ENCODE results near the gene DNAJC22.
"Not testable (repeated sequence)": the region's sequence is repeated elsewhere in the genome, so short reads cannot be mapped to it uniquely, and the experiment has no call there.

Gene DNAJC22

GRCh38 chr12:49331380-49332222, 15.1 kb upstream of the DNAJC22 start:
- Histone ChIP-seq H3K4me2 (ENCODE audit: insufficient read depth, low read length) (no peak overlapping the region), H3K27me3 (ENCODE audit: insufficient read depth, low read length, poor library complexity) (no peaks in the 10 kb centered on the region), H3K79me2 (ENCODE audit: insufficient read depth, low read length) (no peaks in the 10 kb centered on the region), H3K9ac (ENCODE audit: low read depth, low read length) (no peak overlapping the region), H3K9me3 (ENCODE audit: insufficient read depth, low read length, severe bottlenecking) (no peaks in the 10 kb centered on the region), H3K4me1 (ENCODE audit: insufficient read depth, low read length) (peaks cover 1% of the 10 kb centered on the region), H3K4me3 (ENCODE audit: low read depth in 1 of 2, low read length in 2 of 2) (no peak overlapping the region), H3K27ac (ENCODE audit: low read length) (no peak overlapping the region), H4K20me1 (ENCODE audit: insufficient read depth, low read length) (peaks cover 7% of the 10 kb centered on the region; the same call in 1 of the 2 replicates), H3K36me3 (ENCODE audit: insufficient read depth, low read length) (peaks cover 48% of the 10 kb centered on the region), H2AFZ (ENCODE audit: low read depth, low read length) (no peak overlapping the region)
- ATAC-seq (ENCODE audit: insufficient read depth, low read depth) (peak; percentile 50; the same call in 2 of the 3 replicates), DNase-seq (no peak)
- TF ChIP-seq EZH2 (IDR thresholded peaks at IDR 0.05; ENCODE audit: borderline replicate concordance, low read depth, low read length, severe bottlenecking) (no peak), CTCF (IDR thresholded peaks at IDR 0.05; ENCODE audit: borderline replicate concordance, extremely low read depth, low read length, poor library complexity, severe bottlenecking) (peak; percentile 57)

GRCh38 chr12:49332441-49332861, 14.2 kb upstream of the DNAJC22 start:
- Histone ChIP-seq H4K20me1 (ENCODE audit: insufficient read depth, low read length) (peaks cover 7% of the 10 kb centered on the region; the same call in 1 of the 2 replicates), H3K4me2 (ENCODE audit: insufficient read depth, low read length) (no peak overlapping the region)

GRCh38 chr12:49332891-49333371, 13.8 kb upstream of the DNAJC22 start:
- DNase-seq (no peak), ATAC-seq (ENCODE audit: insufficient read depth, low read depth) (no peak)
- TF ChIP-seq CTCF (IDR thresholded peaks at IDR 0.05; ENCODE audit: borderline replicate concordance, extremely low read depth, low read length, poor library complexity, severe bottlenecking) (no peak), EZH2 (IDR thresholded peaks at IDR 0.05; ENCODE audit: borderline replicate concordance, low read depth, low read length, severe bottlenecking) (no peak)
- H3K36me3 ChIP-seq (ENCODE audit: insufficient read depth, low read length), result peaks cover 35% of the 10 kb centered on the region
- no peak overlapping the region for H3K27ac ChIP-seq (ENCODE audit: low read length)
- no peaks in the 10 kb centered on the region for H3K27me3 ChIP-seq (ENCODE audit: insufficient read depth, low read length, poor library complexity)
- H3K79me2 ChIP-seq (ENCODE audit: insufficient read depth, low read length), result no peaks in the 10 kb centered on the region
- H2AFZ ChIP-seq (ENCODE audit: low read depth, low read length), result no peak overlapping the region
- H3K4me3 ChIP-seq (ENCODE audit: low read depth in 1 of 2, low read length in 2 of 2), result no peak overlapping the region
- H3K9me3 ChIP-seq (ENCODE audit: insufficient read depth, low read length, severe bottlenecking), result no peaks in the 10 kb centered on the region
- H3K4me1 ChIP-seq (ENCODE audit: insufficient read depth, low read length), result peaks cover 13% of the 10 kb centered on the region
- H4K20me1 ChIP-seq (ENCODE audit: insufficient read depth, low read length), result peaks cover 7% of the 10 kb centered on the region; the same call in 1 of the 2 replicates
- H3K9ac ChIP-seq (ENCODE audit: low read depth, low read length), result no peak overlapping the region
- no peak overlapping the region for H3K4me2 ChIP-seq (ENCODE audit: insufficient read depth, low read length)

More at GRCh38 chr12:49332441-49332861, 14.2 kb upstream of the DNAJC22 start:
- Histone ChIP-seq H3K27ac (ENCODE audit: low read length) (no peak overlapping the region), H2AFZ (ENCODE audit: low read depth, low read length) (no peak overlapping the region), H3K9ac (ENCODE audit: low read depth, low read length) (no peak overlapping the region), H3K9me3 (ENCODE audit: insufficient read depth, low read length, severe bottlenecking) (no peaks in the 10 kb centered on the region), H3K4me1 (ENCODE audit: insufficient read depth, low read length) (peaks cover 10% of the 10 kb centered on the region), H3K27me3 (ENCODE audit: insufficient read depth, low read length, poor library complexity) (no peaks in the 10 kb centered on the region), H3K79me2 (ENCODE audit: insufficient read depth, low read length) (no peaks in the 10 kb centered on the region), H3K36me3 (ENCODE audit: insufficient read depth, low read length) (peaks cover 40% of the 10 kb centered on the region), H3K4me3 (ENCODE audit: low read depth in 1 of 2, low read length in 2 of 2) (no peak overlapping the region)
- no peak for ATAC-seq (ENCODE audit: insufficient read depth, low read depth)
- TF ChIP-seq EZH2 (IDR thresholded peaks at IDR 0.05; ENCODE audit: borderline replicate concordance, low read depth, low read length, severe bottlenecking), result no peak
- TF ChIP-seq CTCF (IDR thresholded peaks at IDR 0.05; ENCODE audit: borderline replicate concordance, extremely low read depth, low read length, poor library complexity, severe bottlenecking), result no peak
- no peak for DNase-seq

GRCh38 chr12:49333778-49334177, 12.9 kb upstream of the DNAJC22 start:
- Histone ChIP-seq H3K36me3 (ENCODE audit: insufficient read depth, low read length) (peaks cover 29% of the 10 kb centered on the region), H3K4me1 (ENCODE audit: insufficient read depth, low read length) (peaks cover 13% of the 10 kb centered on the region)
- not testable (repeated sequence) for ATAC-seq (ENCODE audit: insufficient read depth, low read depth); H3K27ac ChIP-seq (ENCODE audit: low read length); H4K20me1 ChIP-seq (ENCODE audit: insufficient read depth, low read length); H3K27me3 ChIP-seq (ENCODE audit: insufficient read depth, low read length, poor library complexity); DNase-seq; H3K4me2 ChIP-seq (ENCODE audit: insufficient read depth, low read length); H3K9ac ChIP-seq (ENCODE audit: low read depth, low read length); H3K4me3 ChIP-seq (ENCODE audit: low read depth in 1 of 2, low read length in 2 of 2); H2AFZ ChIP-seq (ENCODE audit: low read depth, low read length); H3K79me2 ChIP-seq (ENCODE audit: insufficient read depth, low read length); H3K9me3 ChIP-seq (ENCODE audit: insufficient read depth, low read length, severe bottlenecking)
